Gastrocnemius medialis (tissue), 4 donors: Measurements from ENCODE around the gene ALOX12B. TPM values are rescaled to one million over a fixed set of nuclear protein-coding genes. Genes with fewer than 3 reads are reported as not detected.
"Not testable (repeated sequence)": the region's sequence is repeated elsewhere in the genome, so short reads cannot be mapped to it uniquely, and the experiment has no call there.

Experiments
- ATAC-seq, 2 donors: fragments of 150-250 bp; one replicate each; pipeline ENCODE4 v1.9.1; 2016
- DNase-seq, 2 donors: peaks; one replicate each; pipeline ENCODE4 v3.0.0-alpha.2; 2019
- H3K27ac ChIP-seq, 4 donors: fragments of 200-600 bp; sonication (generic); 1 replicate in 1 of 4; 2 replicates in 3 of 4; pipeline ENCODE4 v1.5.1; 2016 to 2018; ENCODE audit warnings: mild to moderate bottlenecking in 2 of 4, moderate library complexity in 1 of 4
- H3K27me3 ChIP-seq, 3 donors: fragments of 200-600 bp; sonication (generic) in 2 of 3; 1 replicate in 1 of 3; 2 replicates in 2 of 3; pipeline versions ENCODE4 v1.5.1 to v1.6.0; 2016 to 2019; ENCODE audit warnings: mild to moderate bottlenecking in 1 of 3, moderate library complexity in 1 of 3
- H3K36me3 ChIP-seq, 2 donors: fragments of 200-600 bp; sonication (generic) in 1 of 2; one replicate each; pipeline ENCODE4 v1.5.1; 2017 to 2018
- H3K4me1 ChIP-seq, 2 donors: fragments of 200-600 bp; sonication (generic) in 1 of 2; one replicate each; pipeline ENCODE4 v1.5.1; 2016 to 2017; ENCODE audit warnings: mild to moderate bottlenecking in 2 of 2
- H3K4me3 ChIP-seq, 4 donors: fragments of 200-600 bp; sonication (generic) in 3 of 4; 1 replicate in 1 of 4; 2 replicates in 3 of 4; pipeline ENCODE4 v1.5.1; 2016 to 2019; ENCODE audit warnings: mild to moderate bottlenecking in 2 of 4
- H3K9me3 ChIP-seq, 3 donors: fragments of 200-600 bp; sonication (generic) in 2 of 3; 1 replicate in 1 of 3; 2 replicates in 2 of 3; pipeline ENCODE4 v1.5.1; 2016 to 2019
- CTCF ChIP-seq, 5 experiments: fragments of 450-650 bp in 3 of 5; fragments of 200-600 bp in 2 of 5; sonication (generic) in 2 of 5; IDR thresholded peaks in 4 of 5; conservative IDR thresholded peaks in 1 of 5; 1 replicate in 4 of 5; 2 replicates in 1 of 5; pipeline ENCODE4 v1.5.1; 2016 to 2019; ENCODE audit warnings: antibody characterized with exemption in 5 of 5, mild to moderate bottlenecking in 3 of 5, moderate library complexity in 3 of 5
- POLR2A ChIP-seq, 2 donors: fragments of 450-650 bp; IDR thresholded peaks; one replicate each; pipeline ENCODE4 v1.6.1; 2017; ENCODE audit warnings: antibody characterized with exemption in 2 of 2, mild to moderate bottlenecking in 2 of 2, moderate library complexity in 2 of 2
- in situ Hi-C, 4 donors: fragments of 200-750 bp; cut with MboI; loops; one replicate each; pipeline versions ENCODE4 v1.15.0 to v1.8.0; 2017; ENCODE audit warnings: low sequenced_read_pairs in 4 of 4
- intact Hi-C: fragments of 100-400 bp; cut with DNase I; formaldehyde crosslinking; loops from one replicate; pipeline ENCODE4 v1.15.1; 2023; ENCODE audit warnings: low total_unique reads
- microRNA-seq, 2 donors: library from miRNA; unstranded; fragments of <30 nt; microRNA quantifications; one replicate each; pipeline ENCODE4, GENCODE V29; 2016; ENCODE audit warnings: borderline replicate concordance in 2 of 2
- total RNA-seq, 4 donors: library from RNA; depleted of rRNA; stranded (reverse); fragments of >200 nt; gene quantifications; one replicate each; pipeline versions ENCODE4 v1.1.0 to v1.2.3, GENCODE V29; 2016

Gene ALOX12B
- total RNA-seq, 4 donors from 2014 or later: not detected

- intact Hi-C loops: no loop called here
- H3K36me3 ChIP-seq: no peaks in the 10 kb centered on the region
- peaks cover 6 to 24% (median 11%) of the 10 kb centered on the region in 3 donors for H3K27me3 ChIP-seq
- in situ Hi-C loops: no loop called here
- ATAC-seq (no peak), DNase-seq (no peak)
- no peak overlapping the region for H3K27ac ChIP-seq
- no peaks in the 10 kb centered on the region for H3K9me3 ChIP-seq
- TF ChIP-seq CTCF (IDR thresholded peaks at IDR 0.05 in 4 of 5, conservative IDR thresholded peaks at IDR 0.05 in 1 of 5): no peak
- no peak for TF ChIP-seq POLR2A (IDR thresholded peaks at IDR 0.05)
- H3K4me3 ChIP-seq: no peak overlapping the region
- H3K4me1 ChIP-seq: no peaks in the 10 kb centered on the region
These were observed 56.3 kb downstream of the ALOX12B start for GRCh38 chr17:8031261-8031661.

DNA sequence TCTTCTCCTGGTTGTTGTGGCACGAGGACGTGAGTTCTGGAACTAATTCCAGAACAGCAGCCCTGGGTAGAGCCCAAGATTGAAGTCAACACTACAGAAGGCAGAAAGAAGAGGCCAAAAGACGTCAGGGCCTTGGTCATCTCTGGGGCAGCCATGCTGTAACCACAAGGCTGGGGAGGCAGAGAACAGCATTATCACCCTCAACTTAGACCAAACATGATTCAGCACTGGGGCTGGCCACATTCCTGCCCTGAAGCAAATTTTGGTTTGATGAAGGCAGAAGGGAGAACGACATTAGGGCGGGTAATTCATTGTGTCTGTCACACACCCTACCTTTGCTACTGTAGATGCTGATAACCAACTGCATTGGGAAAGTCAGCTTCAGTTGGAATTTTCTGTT is 58.4 kb downstream of the ALOX12B start:
- no peak for TF ChIP-seq CTCF (IDR thresholded peaks at IDR 0.05 in 4 of 5, conservative IDR thresholded peaks at IDR 0.05 in 1 of 5)
- no peak for TF ChIP-seq POLR2A (IDR thresholded peaks at IDR 0.05)
- DNase-seq (no peak), ATAC-seq (no peak)
- H3K27ac ChIP-seq: no peak overlapping the region
- no peak overlapping the region for H3K4me3 ChIP-seq
- no peaks in the 10 kb centered on the region for H3K4me1 ChIP-seq
- in situ Hi-C loops (no loop called here), intact Hi-C loops (no loop called here)
- H3K36me3 ChIP-seq: no peaks in the 10 kb centered on the region
- peaks cover 6 to 24% (median 11%) of the 10 kb centered on the region in 3 donors for H3K27me3 ChIP-seq
- H3K9me3 ChIP-seq: no peaks in the 10 kb centered on the region

- intact Hi-C loops: no loop called here
- in situ Hi-C loops: no loop called here
- H3K27me3 ChIP-seq: peaks cover 6 to 12% (median 10%) of the 10 kb centered on the region in 3 donors
- H3K36me3 ChIP-seq: no peaks in the 10 kb centered on the region
- ATAC-seq: no peak
- DNase-seq: no peak
- no peaks in the 10 kb centered on the region for H3K4me1 ChIP-seq
- no peak overlapping the region for H3K4me3 ChIP-seq
- no peaks in the 10 kb centered on the region for H3K9me3 ChIP-seq
- TF ChIP-seq CTCF (IDR thresholded peaks at IDR 0.05 in 4 of 5, conservative IDR thresholded peaks at IDR 0.05 in 1 of 5): no peak
- TF ChIP-seq POLR2A (IDR thresholded peaks at IDR 0.05): no peak
- H3K27ac ChIP-seq: no peak overlapping the region
These were observed 62.2 kb downstream of the ALOX12B start for GRCh38 chr17:8025176-8025911.

DNA sequence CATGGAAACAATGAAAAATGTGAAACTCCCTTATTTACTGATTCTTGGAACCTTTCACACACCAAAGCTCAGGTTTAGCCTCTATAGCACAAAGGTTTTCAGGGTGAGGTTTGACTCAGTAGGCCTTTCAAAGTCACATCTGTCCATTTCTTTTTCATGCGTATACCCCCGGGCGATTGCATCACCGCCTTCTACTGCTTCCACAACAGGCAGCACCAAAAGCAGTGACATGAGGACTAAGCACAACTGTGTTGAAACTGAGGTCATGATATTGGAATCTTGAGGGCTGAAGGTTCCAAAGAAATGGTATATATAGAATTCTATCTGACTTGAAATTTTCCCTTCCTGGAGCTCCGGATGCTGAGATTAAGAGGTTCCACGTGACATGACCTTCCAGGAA is 63.4 kb downstream of the ALOX12B start:
- H3K4me3 ChIP-seq, intact Hi-C loops, in situ Hi-C loops, DNase-seq, H3K36me3 ChIP-seq, ATAC-seq, H3K9me3 ChIP-seq, H3K4me1 ChIP-seq: not testable (repeated sequence)
- Histone ChIP-seq H3K27me3 (peaks cover 6 to 12% (median 7%) of the 10 kb centered on the region in 3 donors), H3K27ac (peak overlapping the region in 1 of 4 donors; percentile 22)

Small RNA genes lying within 50 kb of the gene (microRNA-seq; reads per million reads assigned to microRNA genes)
- gene MIR4314: 0 reads per million in 2 donors

Other genes starting within 250 kb of the ALOX12B start
- 10 to 100 TPM; 18.8 to 56.8 (median 27.9) TPM for gene TMEM88, start 232.7 kb downstream of the ALOX12B start, total RNA-seq
- 100 to 1,000 TPM in 2 of 4 donors, 10 to 100 TPM in 2; 57.4 to 133 (median 96.6) TPM for gene NAA38, start 230.2 kb downstream of the ALOX12B start, total RNA-seq
- gene CYB5D1, start 229.7 kb downstream of the ALOX12B start, total RNA-seq: 10 to 100 TPM in 2 of 4 donors, 1 to 10 TPM in 2; 4.1 to 14.7 (median 9.0) TPM
- gene CHD3, start 198.9 kb downstream of the ALOX12B start, total RNA-seq: 1 to 10 TPM; 5.4 to 7.7 (median 6.0) TPM
- 1 to 10 TPM in 1 of 4 donors, under 1 TPM in 2, not detected in 1; 0.51 to 1.2 (median 0.62) TPM for gene RNF227, start 171.4 kb downstream of the ALOX12B start, total RNA-seq
- gene KCNAB3, start 157.9 kb downstream of the ALOX12B start, total RNA-seq: under 1 TPM in 1 of 4 donors, not detected in 3; 0.42 TPM
- gene TRAPPC1, start 155.8 kb downstream of the ALOX12B start, total RNA-seq: 10 to 100 TPM; 19.4 to 41.7 (median 30.0) TPM
- gene CNTROB, start 155.5 kb downstream of the ALOX12B start, total RNA-seq: 10 to 100 TPM in 1 of 4 donors, 1 to 10 TPM in 3; 3.6 to 14.3 (median 7.2) TPM
- not detected for gene GUCY2D, start 85.1 kb downstream of the ALOX12B start, total RNA-seq
- 1 to 10 TPM in 1 of 4 donors, under 1 TPM in 3; 0.15 to 1.0 (median 0.69) TPM for gene ALOX15B, start 48.7 kb downstream of the ALOX12B start, total RNA-seq
- gene ALOXE3, start 30.8 kb upstream of the ALOX12B start, total RNA-seq: not detected
- not detected for gene HES7, start 36.4 kb upstream of the ALOX12B start, total RNA-seq
- 100 to 1,000 TPM; 105 to 263 (median 164) TPM for gene PER1, start 64.7 kb upstream of the ALOX12B start, total RNA-seq
- 10 to 100 TPM; 10.9 to 37.0 (median 25.7) TPM for gene VAMP2, start 75.2 kb upstream of the ALOX12B start, total RNA-seq
- 1 to 10 TPM in 3 of 4 donors, under 1 TPM in 1; 0.75 to 5.7 (median 3.1) TPM for gene TMEM107, start 88.7 kb upstream of the ALOX12B start, total RNA-seq
- 10 to 100 TPM; 16.2 to 34.5 (median 26.2) TPM for gene BORCS6, start 102.5 kb upstream of the ALOX12B start, total RNA-seq
- 1 to 10 TPM in 1 of 4 donors, not detected in 3; 2.3 TPM for gene AURKB, start 122.9 kb upstream of the ALOX12B start, total RNA-seq
- 1 to 10 TPM; 2.4 to 5.5 (median 4.1) TPM for gene CTC1, start 160.3 kb upstream of the ALOX12B start, total RNA-seq
- 1 to 10 TPM; 2.6 to 8.4 (median 6.5) TPM for gene PFAS, start 161.6 kb upstream of the ALOX12B start, total RNA-seq
- 10 to 100 TPM in 3 of 4 donors, 1 to 10 TPM in 1; 6.9 to 21.2 (median 15.4) TPM for gene RANGRF, start 201.0 kb upstream of the ALOX12B start, total RNA-seq
- gene SLC25A35, start 207.7 kb upstream of the ALOX12B start, total RNA-seq: 10 to 100 TPM in 1 of 4 donors, 1 to 10 TPM in 1, under 1 TPM in 2; 0.71 to 14.0 (median 1.0) TPM
- 1 to 10 TPM; 3.3 to 8.1 (median 5.0) TPM for gene ARHGEF15, start 222.5 kb upstream of the ALOX12B start, total RNA-seq